Measurements from ENCODE around the gene C9orf72. TPM values are rescaled to one million over a fixed set of nuclear protein-coding genes. Genes with fewer than 3 reads are reported as not detected.

C9orf72 gene
- total and polyA plus RNA-seq, 2 of the 8 experiments (the other 6 are each of a cell fraction or from before 2014, with no cell fraction given): 7.2 to 17.5 TPM

DNA sequence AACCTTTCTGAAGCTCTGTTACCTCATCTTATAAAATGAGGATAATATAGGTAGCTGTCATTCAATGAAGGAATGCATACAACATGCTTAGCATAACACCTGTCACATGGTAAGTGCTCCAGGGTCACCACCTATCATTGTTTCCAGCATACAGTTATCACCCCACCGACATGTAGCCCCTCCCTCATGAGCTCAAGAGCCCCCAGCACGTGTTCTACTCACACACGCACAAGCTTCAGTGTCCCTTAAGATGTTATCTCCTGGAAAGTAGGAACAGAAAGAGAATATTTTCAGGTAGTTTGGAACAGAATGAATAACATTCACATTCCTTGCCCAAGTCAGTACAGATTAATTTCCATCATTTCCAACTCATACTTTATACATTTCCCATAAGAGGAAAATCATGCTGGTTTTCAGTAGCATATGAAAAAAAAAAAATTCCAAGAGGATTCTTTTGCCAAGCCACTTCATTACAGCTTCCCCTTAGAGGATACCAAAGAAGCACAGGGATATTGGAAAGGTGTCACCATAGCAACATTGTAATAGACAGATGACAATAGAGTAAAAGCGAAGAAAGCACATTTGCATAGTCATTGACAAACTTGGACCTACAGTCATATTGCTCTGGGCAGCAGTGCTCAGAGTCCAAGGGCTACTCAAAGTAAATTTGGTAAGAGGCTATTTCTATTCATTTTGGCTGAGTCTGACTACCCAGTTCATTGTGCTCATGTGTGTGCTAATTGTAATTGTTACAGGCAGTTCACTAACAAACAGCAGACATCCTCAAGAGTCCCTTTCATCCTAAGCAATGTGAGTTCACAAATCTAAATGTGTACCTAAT lies 42.1 kb downstream of the C9orf72 start:
- DNase-seq (ENCODE audit: low read depth in 1 of 2, low spot score in 2 of 2) (no peak), FAIRE-seq (no peak)
- peaks cover 14% of the 10 kb centered on the region; the same call in 1 of the 2 replicates for H3K23me2 ChIP-seq (ENCODE audit: low read depth, low read length)
- H3K79me2 ChIP-seq (ENCODE audit: control insufficient read depth in 1 of 2, insufficient read depth in 2 of 2, low read length in 2 of 2): no peaks in the 10 kb centered on the region
- no peak overlapping the region for H3K4me2 ChIP-seq (ENCODE audit: insufficient read depth in 1 of 2, low read depth in 2 of 2, low read length in 2 of 2)
- H2AK5ac ChIP-seq (ENCODE audit: low read depth, low read length): no peak overlapping the region
- H4K5ac ChIP-seq (ENCODE audit: insufficient read length, low read depth, low read length): no peak overlapping the region
- H2BK12ac ChIP-seq (ENCODE audit: low read depth, low read length): no peak overlapping the region
- no peaks in the 10 kb centered on the region for H3K9me3 ChIP-seq (ENCODE audit: insufficient read depth in 2 of 2, low read depth in 1 of 2, low read length in 1 of 2)
- no peaks in the 10 kb centered on the region for H4K20me1 ChIP-seq (replicated peaks in 1 of 2; ENCODE audit: control insufficient read depth in 1 of 2, insufficient read depth in 2 of 2, low read length in 2 of 2)
- H3K4me1 ChIP-seq (replicated peaks in 1 of 4; ENCODE audit: control insufficient read depth in 3 of 4, insufficient read depth in 4 of 4, low read length in 3 of 4): peaks cover 2 to 14% (median 5%) of the 10 kb centered on the region in 4 experiments; a peak in 6 of 7 replicates
- H3K27me3 ChIP-seq (replicated peaks in 1 of 4; ENCODE audit: control insufficient read depth in 3 of 4, extremely low read depth in 1 of 4, insufficient read depth in 3 of 4, low read length in 3 of 4): peaks cover 0 to 3% (median under 1%) of the 10 kb centered on the region in 4 experiments; a peak in 2 of 7 replicates
- H4K91ac ChIP-seq (replicated peaks; ENCODE audit: insufficient read length, low read length): no peak overlapping the region
- no peak overlapping the region for H3K27ac ChIP-seq (ENCODE audit: low read depth, low read length)
- no peak overlapping the region for H2BK15ac ChIP-seq (ENCODE audit: low read length)
- H3K4ac ChIP-seq (replicated peaks; ENCODE audit: insufficient read length, low read depth, low read length): no peak overlapping the region
- POLR2A ChIA-PET (ENCODE audit: partially characterized antibody): interaction anchor here (0.6 kb wide), 1 partner anchor 207 kb away, joined by 4 read pairs; no protein-coding TSS in a partner anchor
- no peak overlapping the region for H2BK5ac ChIP-seq (ENCODE audit: low read depth, low read length)
- no peak overlapping the region for H3K9ac ChIP-seq (replicated peaks in 1 of 4; ENCODE audit: extremely low read depth in 1 of 4, low read depth in 3 of 4, low read length in 3 of 4)
- no peak overlapping the region for H2BK20ac ChIP-seq (ENCODE audit: low read length)
- H3K36me3 ChIP-seq (ENCODE audit: control insufficient read depth in 2 of 4, insufficient read depth in 4 of 4, low read length in 3 of 4): no peaks in the 10 kb centered on the region
- no peak overlapping the region for H4K8ac ChIP-seq (ENCODE audit: extremely low read depth, insufficient read depth, low read length)
- no peaks in the 10 kb centered on the region; the same call in 1 of the 2 replicates for H3K79me1 ChIP-seq (ENCODE audit: low read depth, low read length)
- H3K18ac ChIP-seq (ENCODE audit: extremely low read depth, low read length): no peak overlapping the region
- no peak overlapping the region for H3K4me3 ChIP-seq (ENCODE audit: extremely low read depth in 1 of 4, insufficient read depth in 2 of 4, low read depth in 3 of 4, low read length in 4 of 4)
- 77% methylated on average over 4 of the region's 4 CpGs; no CpG with 5 or more reads in 1 of the 2 experiments for WGBS, 2 experiments (ENCODE audit: extremely low coverage in 1 of 2, insufficient coverage in 1 of 2, insufficient read length in 1 of 2, insufficient replicate concordance in 2 of 2, low coverage in 1 of 2, low lambda C conversion rate in 2 of 2, missing lambda C conversion rate in 1 of 2)
- no peak overlapping the region for H3K23ac ChIP-seq (ENCODE audit: insufficient read length)
- H3K14ac ChIP-seq (ENCODE audit: insufficient read length): no peak overlapping the region
- H3K56ac ChIP-seq (replicated peaks; ENCODE audit: insufficient read length, low read depth, low read length): no peak overlapping the region
- no peak overlapping the region for H2AFZ ChIP-seq (ENCODE audit: low read length)
- H2BK120ac ChIP-seq (replicated peaks; ENCODE audit: low read depth, low read length): no peak overlapping the region
- CTCF ChIA-PET (ENCODE audit: partially characterized antibody): interaction anchor here (0.6 to 3.3 kb wide), 17 partner anchors 8 to 1411 kb away, joined by 3 to 36 read pairs (median 6); no protein-coding TSS in a partner anchor
- TF ChIP-seq BCL11A (IDR thresholded peaks at IDR 0.05; ENCODE audit: low read depth in 2 of 2, low read length in 2 of 2): no peak
- TF ChIP-seq GABPA (IDR thresholded peaks at IDR 0.05; ENCODE audit: borderline replicate concordance, insufficient read depth, low read length): no peak
- no peak for TF ChIP-seq RNF2 (IDR thresholded peaks at IDR 0.05; ENCODE audit: borderline replicate concordance, low read depth, low read length, missing control alignments, poor library complexity, severe bottlenecking)
- TF ChIP-seq NRF1 (IDR thresholded peaks at IDR 0.05; ENCODE audit: low read depth, low read length): no peak
- TF ChIP-seq TAF1 (IDR thresholded peaks at IDR 0.05; ENCODE audit: low read depth, low read length): no peak
- TF ChIP-seq FOSL1 (IDR thresholded peaks at IDR 0.05; ENCODE audit: insufficient read depth, low read depth, low read length): no peak
- TF ChIP-seq ZNF274 (IDR thresholded peaks at IDR 0.05; ENCODE audit: borderline replicate concordance, extremely low read depth, low read length): no peak
- no peak for TF ChIP-seq MAFK (IDR thresholded peaks at IDR 0.05; ENCODE audit: low read depth, low read length)
- TF ChIP-seq TEAD4 (IDR thresholded peaks at IDR 0.05; ENCODE audit: low read depth, low read length): no peak
- TF ChIP-seq, protein P1, sequence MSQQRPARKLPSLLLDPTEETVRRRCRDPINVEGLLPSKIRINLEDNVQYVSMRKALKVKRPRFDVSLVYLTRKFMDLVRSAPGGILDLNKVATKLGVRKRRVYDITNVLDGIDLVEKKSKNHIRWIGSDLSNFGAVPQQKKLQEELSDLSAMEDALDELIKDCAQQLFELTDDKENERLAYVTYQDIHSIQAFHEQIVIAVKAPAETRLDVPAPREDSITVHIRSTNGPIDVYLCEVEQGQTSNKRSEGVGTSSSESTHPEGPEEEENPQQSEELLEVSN (IDR thresholded peaks at IDR 0.05): no peak
